HG03025 (cell line): ENCODE measurements around the gene AICDA.
"Not testable (repeated sequence)": the region's sequence is repeated elsewhere in the genome, so short reads cannot be mapped to it uniquely, and the experiment has no call there.

Source experiments
- ATAC-seq: cut with Tn5 transposase; IDR thresholded peaks from one replicate; pipeline ENCODE4 v1.9.1; 2021; ENCODE audit warnings: mild to moderate bottlenecking, moderate library complexity; ENCODE audit not compliant: unreplicated experiment, low FRiP score

Gene AICDA

DNA sequence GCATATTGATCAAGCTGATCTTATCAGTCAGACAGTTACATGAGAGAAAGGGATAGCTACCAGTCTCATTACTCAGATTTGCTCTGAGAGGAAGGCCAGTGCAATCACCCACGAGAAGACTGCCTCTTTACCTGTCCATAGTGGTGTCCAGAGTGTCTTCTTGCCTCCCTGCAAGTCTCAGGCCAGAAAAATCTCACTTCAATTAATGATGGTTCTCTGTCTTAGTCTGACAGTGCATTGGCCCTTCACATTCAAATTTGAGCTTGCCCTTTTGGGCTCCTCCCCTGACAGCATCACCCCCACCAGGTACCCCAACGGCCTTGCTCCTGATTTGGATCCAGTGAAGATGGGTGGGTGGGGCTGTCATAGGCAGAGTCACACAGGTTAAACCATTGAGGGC, at the start of gene AICDA:
Gene AICDA (minus strand): TSS at position 231 of the 400 bp plus-strand sequence. CDS start 92 bp downstream, at position 139.
- no peak for ATAC-seq

DNA sequence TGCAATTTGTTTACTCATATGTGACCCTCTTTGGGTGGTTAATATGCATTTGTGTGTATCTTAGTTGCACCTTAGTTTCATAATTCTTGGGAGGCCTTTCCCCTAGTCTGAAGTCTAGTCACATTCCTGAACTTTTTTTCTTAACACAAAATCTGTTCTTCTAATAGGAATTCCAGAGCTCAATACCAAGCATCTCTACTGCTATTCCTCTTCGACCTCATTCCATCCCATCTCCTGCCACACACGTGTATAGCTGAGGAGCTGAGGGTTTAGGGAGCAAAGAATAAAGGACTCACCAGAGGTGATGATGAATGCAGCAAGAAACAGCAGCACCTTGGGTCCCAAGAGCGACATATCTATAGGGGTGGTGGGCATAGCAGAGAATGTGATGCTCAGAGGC, 49.1 kb upstream of the AICDA start:
- ATAC-seq, result no peak

DNA sequence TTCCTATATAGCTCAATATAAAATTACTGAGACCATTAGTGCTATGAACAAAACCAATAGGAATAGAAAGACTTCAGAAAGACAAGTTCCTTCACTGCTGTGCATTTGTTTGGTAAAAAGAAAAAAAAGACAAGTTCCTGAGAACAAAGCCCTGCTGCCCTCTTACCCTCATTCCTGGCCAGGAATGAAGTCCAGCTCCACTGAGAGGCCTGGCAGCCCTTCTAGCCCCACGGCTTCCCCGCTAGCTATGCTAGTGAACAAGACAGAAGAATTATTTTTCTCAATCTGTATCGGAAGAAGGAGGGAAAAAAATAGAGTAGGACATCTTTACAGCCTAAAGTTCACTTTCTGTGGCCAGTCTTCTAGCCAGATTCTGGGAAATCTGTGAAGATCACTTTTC, 48.4 kb upstream of the AICDA start:
- ATAC-seq, result no peak

DNA sequence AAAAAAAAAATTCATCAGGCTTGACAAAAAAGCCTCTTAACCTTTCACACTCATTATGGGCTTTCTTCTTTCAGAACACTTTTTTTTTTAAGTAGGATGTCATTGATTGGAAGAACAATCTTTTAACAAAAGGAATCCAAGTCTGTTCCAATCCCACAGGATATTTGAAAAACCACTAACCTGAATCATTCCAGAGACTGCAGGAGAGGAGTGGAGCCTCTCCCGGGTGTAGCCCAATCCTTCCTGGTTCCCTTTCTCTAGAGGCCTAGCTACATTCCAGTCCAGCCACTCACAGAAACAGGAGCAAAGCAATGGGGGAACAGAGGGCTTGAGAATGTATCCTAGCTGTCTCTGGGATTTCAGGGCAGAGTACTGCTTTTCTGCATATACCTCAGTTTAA, 45.7 kb upstream of the AICDA start:
- no peak for ATAC-seq

DNA sequence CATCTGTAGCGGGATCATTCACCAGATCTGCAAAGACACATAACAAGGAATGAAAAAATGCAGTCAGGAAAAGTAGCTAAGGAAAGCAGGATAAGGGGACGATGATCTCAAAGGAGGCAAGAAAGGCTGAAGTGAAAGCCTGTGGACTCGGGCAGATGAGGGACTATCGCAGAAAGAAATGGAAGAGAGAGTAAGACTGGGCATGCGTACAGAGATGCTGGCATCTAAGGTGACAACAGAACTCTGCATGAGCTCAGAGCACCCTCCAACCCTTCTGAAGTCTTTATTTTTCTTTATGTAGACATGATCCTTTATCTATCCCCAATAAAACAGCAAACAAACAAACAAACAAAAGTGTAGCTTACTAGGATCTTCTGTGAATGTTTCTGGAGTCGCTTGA, 42.8 kb upstream of the AICDA start:
- no peak for ATAC-seq

DNA sequence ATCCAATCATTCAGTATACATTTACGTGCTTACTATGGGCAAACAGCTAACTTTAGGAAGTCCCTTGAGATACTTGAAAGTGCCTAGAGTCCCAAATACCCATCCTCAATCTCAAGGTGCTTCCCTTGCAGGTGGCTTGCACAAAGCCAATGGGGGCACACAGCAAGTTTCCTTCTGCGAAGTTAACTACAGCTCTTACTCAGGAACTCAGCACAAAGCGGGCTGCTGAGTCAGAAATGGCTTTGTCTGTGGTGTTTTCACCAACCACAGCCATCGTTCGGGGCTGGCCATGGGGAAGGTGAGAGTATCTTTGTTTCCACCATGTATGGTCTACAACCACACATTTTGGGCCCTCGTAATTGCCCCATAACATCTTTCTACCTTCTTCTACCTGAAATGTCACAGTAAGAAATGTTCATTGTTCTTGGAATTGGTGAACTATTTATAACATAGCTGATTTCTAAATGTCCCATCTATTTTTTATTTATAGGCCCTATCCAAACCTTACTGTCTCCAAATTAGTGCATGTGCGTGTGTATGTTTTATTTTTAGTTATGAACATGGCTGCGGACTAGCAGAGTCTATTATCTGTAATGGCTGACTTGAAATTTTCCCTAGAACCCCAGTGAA, 36.0 kb upstream of the AICDA start:
- peak; percentile 58 for ATAC-seq

DNA sequence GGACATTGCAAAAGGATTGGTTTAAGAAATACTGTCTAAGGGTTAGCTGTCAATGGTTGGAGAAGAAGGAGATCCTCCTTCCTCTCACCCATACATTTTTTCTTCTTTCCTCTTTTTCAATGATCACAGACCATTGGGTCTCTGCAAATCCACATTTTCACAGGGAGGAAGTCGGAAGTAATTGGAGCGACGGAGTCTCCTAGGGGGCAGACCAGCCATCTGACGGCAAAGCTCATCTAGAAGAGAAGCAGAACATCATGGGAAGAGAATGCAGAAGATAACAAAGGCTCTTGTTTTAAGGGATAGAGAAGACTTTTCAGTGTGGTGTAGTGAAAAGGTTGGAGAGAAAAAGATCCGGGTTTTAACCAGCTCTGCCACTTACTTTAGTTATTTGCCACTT, 35.3 kb upstream of the AICDA start:
- no peak for ATAC-seq

DNA sequence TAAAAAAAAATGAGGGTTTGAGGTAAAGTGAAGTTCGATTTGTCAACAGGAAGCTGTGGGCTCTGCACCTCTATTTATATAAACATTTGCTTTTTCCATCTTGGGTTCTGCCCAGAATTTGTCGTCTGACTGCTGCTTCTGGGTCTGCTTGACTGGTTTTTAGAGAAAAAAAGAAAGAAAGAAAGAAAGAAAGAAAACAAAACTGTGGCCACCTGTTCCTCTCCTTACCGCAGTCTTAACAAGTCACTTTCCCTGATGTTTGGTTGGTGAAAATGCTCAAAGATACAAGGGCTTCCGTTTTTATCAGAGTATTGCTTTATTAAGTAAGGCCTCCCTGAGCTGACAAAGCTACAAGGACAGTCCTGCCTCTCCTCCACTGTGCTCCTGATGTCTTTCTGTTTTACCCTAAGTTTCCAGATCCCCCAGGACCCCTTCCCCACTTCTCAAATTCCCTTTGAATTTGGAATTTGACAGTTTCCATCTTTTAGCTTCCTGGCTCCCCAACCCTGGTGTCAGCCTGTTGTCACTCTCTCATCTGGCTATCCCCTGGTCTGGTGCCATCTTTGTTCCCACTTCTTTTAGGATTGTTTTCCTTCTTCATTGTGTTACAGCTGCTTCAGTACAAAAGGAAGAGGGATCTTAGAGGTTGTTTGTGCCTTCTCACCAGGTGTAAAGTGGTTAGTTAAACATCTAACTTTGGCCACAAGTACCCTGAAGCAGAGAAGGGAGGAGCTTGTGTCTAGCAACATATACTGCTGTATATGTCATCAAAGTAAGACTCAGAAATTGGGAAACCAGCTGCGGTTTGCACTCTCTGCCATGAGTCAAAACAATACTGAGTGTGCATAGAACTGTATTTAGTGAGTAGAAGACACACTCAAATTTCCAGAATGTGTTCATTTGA, 31.9 kb upstream of the AICDA start:
- peak; percentile 65 for ATAC-seq

DNA sequence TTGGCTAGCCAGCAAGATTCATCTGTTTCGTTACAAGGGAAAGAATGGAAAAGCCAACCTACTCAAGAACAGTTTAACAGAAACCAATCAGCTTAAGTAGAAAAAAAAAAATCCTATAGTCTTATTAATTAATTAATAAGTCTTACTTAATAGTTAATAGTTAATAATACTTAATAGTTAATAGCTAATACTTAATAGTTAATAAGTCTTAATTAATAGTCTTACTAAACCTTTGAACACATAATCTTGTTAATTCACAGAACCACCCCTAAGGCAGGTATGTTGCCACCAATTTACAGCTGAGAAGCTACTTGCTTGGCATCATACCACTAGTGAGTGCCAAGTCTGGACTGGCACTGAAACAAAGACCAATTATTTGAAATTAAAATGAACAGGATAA, 30.1 kb upstream of the AICDA start:
- no peak for ATAC-seq

DNA sequence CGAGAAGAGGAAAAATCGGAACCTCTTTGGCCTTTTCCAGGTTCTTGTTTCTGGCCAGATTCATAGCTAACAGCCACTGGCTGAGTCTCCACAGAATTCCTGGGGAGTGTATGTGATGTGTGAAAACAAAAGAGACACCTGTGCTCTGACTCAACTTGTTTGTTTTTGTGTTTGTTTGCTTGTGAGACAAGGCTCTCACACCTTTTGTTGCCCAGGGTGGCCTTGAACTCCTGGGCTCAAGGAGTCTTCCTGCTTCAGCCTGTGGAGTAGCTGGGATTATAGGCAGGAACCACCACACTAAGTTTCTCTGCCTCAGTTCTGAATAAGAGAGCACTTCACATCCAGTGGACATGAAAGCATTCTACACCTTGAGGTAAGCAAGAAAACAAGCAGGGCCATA, 27.3 kb upstream of the AICDA start:
- ATAC-seq, result no peak

DNA sequence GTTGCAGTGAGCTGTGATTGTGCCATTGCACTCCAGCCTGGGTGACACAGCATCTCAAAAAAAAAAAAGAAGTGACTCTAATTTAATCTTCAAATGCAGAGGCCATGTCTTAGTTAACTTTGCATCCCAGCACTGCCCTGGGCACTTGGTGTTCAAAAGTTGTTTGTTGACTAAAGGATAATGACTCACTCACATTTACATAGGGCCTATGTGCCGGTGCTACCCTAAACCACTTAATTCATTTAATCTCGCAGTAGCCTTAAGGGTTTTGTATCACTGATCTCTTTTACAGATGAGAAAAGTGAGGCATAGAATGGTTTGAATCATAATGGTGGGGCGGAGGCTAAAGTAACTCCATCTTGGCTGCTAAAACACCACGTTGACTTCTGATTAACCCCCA, 26.3 kb upstream of the AICDA start:
- ATAC-seq, result no peak

DNA sequence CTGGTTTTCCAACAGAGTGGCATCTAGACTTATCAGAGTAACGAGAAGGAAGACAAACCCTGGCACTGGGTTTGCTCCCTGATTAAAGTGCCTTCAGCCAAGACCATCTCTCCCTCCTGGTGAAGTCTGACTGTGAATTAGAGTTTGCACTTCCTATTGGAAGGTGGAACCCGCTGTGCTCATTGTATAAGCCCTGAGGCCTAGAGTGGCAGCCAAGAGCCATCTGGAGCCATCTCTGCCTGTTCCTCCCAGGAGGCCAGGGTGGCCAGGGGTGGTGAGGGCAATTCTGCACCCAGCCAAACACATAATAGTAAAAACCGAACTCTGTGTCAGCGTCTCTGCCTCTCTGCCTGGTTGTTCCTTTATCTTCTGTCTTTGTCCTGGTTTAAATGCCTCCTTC, 25.0 kb upstream of the AICDA start:
- no peak for ATAC-seq

DNA sequence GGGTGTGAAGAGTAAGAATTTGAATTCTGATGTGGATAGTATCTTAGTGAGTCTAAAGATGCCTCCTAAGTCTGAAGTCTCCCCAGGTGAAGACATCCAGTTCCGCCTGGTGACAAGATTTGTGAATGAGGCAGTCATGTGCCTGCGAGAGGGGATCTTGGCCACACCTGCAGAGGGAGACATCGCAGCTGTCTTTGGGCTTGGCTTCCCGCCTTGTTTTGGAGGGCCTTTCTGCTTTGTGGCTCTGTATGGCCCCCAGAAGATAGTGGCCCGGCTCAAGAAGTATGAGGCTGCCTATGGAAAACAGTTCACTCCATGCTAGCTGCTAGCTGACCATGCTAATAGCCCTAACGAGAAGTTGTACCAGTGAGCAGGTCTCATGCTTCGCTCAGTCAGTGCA, 24.6 kb upstream of the AICDA start:
- no peak for ATAC-seq

DNA sequence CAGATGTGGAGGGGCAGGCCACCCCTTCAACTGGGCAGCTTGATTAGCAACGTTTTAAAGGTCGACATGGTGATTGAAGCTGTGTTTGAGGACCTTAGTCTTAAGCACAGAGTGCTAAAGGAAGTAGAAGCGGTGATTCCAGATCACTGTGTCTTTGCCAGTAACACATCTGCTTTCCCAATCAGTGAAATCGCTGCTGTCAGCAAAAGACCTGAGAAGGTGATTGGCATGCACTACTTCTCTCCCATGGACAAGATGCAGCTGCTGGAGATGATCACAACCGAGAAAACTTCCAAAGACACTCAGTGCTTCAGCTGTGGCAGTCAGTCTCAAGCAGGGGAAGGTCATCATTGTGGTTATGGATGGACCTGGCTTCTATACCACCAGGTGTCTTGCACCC, 23.9 kb upstream of the AICDA start:
- ATAC-seq, result no peak

DNA sequence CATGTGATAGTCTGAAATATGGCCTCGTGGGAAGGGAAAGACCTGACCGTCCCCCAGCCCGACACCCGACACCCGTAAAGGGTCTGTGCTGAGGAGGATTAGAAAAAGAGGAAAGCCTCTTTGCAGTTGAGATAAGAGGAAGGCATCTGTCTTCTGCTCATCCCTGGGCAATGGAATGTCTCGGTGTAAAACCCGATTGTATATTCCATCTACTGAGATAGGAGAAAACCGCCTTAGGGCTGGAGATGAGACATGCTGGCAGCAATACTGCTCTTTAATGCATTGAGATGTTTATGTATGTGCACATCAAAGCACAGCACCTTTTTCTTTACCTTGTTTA, 23.3 kb upstream of the AICDA start:
- ATAC-seq, result not testable (repeated sequence)

DNA sequence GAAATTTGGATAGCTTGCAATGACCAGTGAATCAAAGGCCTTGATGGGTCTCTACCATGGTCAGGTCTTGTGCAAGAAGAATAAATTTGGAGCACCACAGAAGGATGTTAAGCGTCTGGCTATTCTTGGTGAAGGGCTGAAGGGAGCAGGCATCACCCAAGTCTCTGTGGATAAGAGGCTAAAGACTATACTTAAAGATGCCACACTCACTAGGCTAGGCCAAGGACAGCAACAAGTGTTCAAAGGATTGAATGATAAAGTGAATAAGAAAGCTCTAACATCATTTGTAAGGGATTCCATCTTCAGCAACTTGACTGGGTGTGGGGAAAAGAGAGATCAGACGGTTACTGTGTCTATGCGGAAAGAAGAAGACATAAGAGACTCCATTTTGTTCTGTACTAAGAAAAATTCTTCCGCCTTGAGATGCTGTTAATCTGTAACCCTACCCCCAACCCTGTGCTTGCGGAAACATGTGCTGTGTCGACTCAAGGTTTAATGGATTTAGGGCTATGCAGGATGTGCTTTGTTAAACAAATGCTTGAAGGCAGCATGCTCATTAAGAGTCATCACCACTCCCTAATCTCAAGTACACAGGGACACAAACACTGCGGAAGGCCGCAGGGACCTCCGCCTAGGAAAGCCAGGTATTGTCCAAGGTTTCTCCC, 22.8 kb upstream of the AICDA start:
- ATAC-seq, result not testable (repeated sequence)

DNA sequence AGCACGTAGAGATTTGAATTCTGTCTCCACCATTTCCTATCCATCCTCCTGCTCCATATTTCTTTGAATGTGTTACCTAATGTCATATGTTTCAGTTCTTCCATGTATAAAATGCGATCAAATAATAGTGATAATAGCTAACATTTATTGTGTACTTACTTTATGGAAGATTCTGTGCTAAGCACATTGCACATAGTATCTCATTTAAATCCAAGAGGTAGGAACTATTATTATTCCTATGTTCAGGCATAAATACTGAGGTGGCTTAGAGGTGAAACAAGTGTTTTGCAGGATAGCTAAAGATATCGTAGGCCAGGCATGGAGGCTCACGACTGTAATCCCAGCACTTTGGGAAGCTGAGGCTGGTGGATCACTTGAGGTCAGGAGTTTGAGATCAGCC, 17.5 kb upstream of the AICDA start:
- ATAC-seq, result no peak

DNA sequence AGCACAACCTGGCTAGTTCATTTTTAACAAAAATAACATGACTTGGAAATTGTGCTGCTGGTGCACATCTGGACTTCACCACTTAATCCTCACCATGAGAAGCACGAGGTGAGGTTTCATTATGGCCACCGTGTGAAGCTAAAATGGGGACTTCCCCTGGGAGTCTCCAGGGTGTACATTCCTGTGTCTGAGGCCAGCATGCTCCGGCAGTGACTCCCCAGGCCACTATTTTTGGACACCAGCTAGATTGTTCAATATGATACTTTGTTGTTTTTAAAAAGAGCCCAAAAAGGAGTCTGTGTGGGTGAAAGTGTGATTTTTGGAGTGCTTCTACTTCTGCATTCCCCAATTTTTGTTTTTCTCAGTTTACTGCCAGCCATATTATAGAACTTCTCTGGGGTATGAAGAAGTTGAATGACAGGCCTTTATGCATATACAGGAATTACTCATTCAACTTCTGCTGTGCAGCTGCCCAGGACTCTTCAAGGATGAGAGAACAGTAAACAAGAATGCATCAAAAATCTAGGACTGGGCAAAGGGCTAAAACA, 16.9 kb upstream of the AICDA start:
- ATAC-seq, result peak; percentile 85

DNA sequence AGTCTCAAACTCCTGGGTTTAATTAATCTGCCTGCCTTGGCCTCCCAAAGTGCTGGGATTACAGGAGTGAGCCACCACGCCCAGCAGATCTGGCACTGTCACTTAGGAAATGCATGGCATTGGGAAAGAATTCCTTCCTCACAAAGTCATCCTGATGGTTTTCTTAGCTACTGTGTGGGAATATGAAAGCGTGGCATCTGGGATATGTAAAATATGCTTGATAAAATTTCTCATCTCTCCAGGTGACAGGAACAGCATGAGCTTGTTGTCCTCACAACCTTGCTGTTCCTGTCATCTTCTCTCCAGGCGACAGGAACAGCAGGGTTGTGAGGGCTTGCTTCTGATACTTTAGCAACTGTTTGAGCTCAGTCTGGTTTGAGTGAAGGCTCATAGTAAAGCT, 16.1 kb upstream of the AICDA start:
- ATAC-seq, result no peak

DNA sequence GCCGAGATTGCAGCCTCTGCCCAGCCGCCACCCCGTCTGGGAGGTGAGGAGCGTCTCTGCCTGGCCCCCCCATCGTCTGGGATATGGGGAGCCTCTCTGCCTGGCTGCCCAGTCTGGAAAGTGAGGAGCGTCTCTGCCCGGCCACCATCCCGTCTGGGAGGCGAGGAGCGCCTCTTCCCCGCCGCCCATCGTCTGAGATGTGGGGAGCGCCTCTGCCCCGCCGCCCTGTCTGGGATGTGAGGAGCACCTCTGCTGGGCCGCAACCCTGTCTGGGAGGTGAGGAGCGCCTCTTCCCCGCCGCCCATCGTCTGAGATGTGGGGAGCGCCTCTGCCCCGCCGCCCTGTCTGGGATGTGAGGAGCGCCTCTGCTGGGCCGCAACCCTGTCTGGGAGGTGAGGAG, 12.1 kb upstream of the AICDA start:
- ATAC-seq, result not testable (repeated sequence)

DNA sequence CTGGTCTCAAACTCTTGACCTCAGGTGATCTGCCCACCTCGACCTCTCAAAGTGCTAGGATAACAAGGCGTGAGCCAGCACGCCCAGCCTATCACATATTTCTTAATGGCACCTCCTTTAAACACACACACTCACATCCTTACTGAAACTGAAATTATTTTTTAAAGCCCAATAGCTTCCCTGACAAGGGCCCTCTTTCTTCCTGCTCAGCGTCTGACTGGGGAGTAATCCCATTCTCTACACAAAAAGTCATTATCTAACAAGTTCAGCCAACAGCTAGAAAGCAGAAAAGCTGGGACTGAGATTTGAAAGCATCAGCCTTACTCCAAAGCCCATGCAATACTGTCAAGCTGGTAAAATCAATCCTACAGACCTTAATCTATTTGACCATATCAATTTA, 10.0 kb upstream of the AICDA start:
- no peak for ATAC-seq
